Stimulated activated CD8-positive, alpha-beta memory T cell treated with anti-CD3 and anti-CD28 coated beads, Interleukin-2, amount 100 ng/mL, for 48 hours (primary cell): ENCODE data around the gene CIITA.

Experiments
- DNase-seq, 2 donors: peaks; one replicate each; pipeline ENCODE4 v3.0.0-alpha.2; 2020; ENCODE audit warnings: low read depth in 2 of 2

The CIITA gene

GRCh38 chr16:10878644-10879501 is 1.9 kb downstream of the CIITA start:
- no peak for DNase-seq

GRCh38 chr16:10879681-10880589 is 2.9 kb downstream of the CIITA start:
- DNase-seq: no peak

- no peak for DNase-seq
These were observed 3.8 kb downstream of the CIITA start for GRCh38 chr16:10880594-10881452.

- DNase-seq: no peak
These were observed 4.6 kb downstream of the CIITA start for GRCh38 chr16:10881479-10882030.

- no peak for DNase-seq
These were observed 6.0 kb downstream of the CIITA start for GRCh38 chr16:10883004-10883403.

- DNase-seq: no peak
These were observed 8.2 kb downstream of the CIITA start for GRCh38 chr16:10885246-10885645.

- no peak for DNase-seq
These were observed 11.4 kb downstream of the CIITA start for GRCh38 chr16:10888320-10888937.

- no peak for DNase-seq
These were observed 12.9 kb downstream of the CIITA start for GRCh38 chr16:10889855-10890254.

- DNase-seq: no peak
These were observed 15.8 kb downstream of the CIITA start for GRCh38 chr16:10892782-10893318.

GRCh38 chr16:10895053-10895946 is 18.3 kb downstream of the CIITA start:
- DNase-seq: no peak

- DNase-seq: no peak
These were observed 19.2 kb downstream of the CIITA start for GRCh38 chr16:10896165-10896564.

GRCh38 chr16:10896723-10897122 is 19.7 kb downstream of the CIITA start:
- DNase-seq: no peak

GRCh38 chr16:10897134-10897533 is 20.1 kb downstream of the CIITA start:
- DNase-seq: no peak

- DNase-seq: no peak
These were observed 26.0 kb downstream of the CIITA start for GRCh38 chr16:10902999-10903398.

GRCh38 chr16:10906482-10906881 is 29.5 kb downstream of the CIITA start:
- no peak for DNase-seq

GRCh38 chr16:10906914-10907756 is 30.1 kb downstream of the CIITA start:
- no peak for DNase-seq

GRCh38 chr16:10907757-10908045 is 30.7 kb downstream of the CIITA start:
- no peak for DNase-seq

GRCh38 chr16:10911267-10911666 is 34.3 kb downstream of the CIITA start:
- no peak for DNase-seq

GRCh38 chr16:10916534-10916933 is 39.5 kb downstream of the CIITA start:
- no peak for DNase-seq
